ENCODE data around the gene SHISA9.

DNA sequence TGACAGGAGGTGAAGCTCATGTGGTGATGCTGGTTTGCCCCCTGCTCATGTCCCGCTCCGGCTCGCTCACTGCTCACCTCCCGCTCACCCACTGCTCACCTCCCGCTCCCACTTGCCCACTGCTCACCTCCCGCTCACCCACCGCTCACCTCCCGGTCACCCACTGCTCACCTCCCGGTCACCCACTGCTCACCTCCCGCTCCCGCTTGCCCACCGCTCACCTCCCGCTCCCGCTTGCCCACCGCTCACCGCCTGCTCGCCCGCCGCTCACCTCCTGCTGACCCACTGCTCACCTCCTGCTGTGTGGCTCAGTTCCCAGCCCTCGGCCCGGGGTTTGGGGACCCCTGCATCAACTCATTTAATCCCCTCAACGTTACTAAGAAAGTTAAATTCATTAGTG is 39.1 kb upstream of the SHISA9 start:
- TF ChIP-seq, protein P1, sequence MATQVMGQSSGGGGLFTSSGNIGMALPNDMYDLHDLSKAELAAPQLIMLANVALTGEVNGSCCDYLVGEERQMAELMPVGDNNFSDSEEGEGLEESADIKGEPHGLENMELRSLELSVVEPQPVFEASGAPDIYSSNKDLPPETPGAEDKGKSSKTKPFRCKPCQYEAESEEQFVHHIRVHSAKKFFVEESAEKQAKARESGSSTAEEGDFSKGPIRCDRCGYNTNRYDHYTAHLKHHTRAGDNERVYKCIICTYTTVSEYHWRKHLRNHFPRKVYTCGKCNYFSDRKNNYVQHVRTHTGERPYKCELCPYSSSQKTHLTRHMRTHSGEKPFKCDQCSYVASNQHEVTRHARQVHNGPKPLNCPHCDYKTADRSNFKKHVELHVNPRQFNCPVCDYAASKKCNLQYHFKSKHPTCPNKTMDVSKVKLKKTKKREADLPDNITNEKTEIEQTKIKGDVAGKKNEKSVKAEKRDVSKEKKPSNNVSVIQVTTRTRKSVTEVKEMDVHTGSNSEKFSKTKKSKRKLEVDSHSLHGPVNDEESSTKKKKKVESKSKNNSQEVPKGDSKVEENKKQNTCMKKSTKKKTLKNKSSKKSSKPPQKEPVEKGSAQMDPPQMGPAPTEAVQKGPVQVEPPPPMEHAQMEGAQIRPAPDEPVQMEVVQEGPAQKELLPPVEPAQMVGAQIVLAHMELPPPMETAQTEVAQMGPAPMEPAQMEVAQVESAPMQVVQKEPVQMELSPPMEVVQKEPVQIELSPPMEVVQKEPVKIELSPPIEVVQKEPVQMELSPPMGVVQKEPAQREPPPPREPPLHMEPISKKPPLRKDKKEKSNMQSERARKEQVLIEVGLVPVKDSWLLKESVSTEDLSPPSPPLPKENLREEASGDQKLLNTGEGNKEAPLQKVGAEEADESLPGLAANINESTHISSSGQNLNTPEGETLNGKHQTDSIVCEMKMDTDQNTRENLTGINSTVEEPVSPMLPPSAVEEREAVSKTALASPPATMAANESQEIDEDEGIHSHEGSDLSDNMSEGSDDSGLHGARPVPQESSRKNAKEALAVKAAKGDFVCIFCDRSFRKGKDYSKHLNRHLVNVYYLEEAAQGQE (IDR thresholded peaks at IDR 0.05) = no peak
- TF ChIP-seq, protein P2, sequence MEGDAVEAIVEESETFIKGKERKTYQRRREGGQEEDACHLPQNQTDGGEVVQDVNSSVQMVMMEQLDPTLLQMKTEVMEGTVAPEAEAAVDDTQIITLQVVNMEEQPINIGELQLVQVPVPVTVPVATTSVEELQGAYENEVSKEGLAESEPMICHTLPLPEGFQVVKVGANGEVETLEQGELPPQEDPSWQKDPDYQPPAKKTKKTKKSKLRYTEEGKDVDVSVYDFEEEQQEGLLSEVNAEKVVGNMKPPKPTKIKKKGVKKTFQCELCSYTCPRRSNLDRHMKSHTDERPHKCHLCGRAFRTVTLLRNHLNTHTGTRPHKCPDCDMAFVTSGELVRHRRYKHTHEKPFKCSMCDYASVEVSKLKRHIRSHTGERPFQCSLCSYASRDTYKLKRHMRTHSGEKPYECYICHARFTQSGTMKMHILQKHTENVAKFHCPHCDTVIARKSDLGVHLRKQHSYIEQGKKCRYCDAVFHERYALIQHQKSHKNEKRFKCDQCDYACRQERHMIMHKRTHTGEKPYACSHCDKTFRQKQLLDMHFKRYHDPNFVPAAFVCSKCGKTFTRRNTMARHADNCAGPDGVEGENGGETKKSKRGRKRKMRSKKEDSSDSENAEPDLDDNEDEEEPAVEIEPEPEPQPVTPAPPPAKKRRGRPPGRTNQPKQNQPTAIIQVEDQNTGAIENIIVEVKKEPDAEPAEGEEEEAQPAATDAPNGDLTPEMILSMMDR (IDR thresholded peaks at IDR 0.05) = no peak
- no peak for TF ChIP-seq NR3C1 (IDR thresholded peaks at IDR 0.05)
- TF ChIP-seq, protein P3, sequence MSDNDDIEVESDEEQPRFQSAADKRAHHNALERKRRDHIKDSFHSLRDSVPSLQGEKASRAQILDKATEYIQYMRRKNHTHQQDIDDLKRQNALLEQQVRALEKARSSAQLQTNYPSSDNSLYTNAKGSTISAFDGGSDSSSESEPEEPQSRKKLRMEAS (IDR thresholded peaks at IDR 0.05) = no peak
- TF ChIP-seq, protein P4, sequence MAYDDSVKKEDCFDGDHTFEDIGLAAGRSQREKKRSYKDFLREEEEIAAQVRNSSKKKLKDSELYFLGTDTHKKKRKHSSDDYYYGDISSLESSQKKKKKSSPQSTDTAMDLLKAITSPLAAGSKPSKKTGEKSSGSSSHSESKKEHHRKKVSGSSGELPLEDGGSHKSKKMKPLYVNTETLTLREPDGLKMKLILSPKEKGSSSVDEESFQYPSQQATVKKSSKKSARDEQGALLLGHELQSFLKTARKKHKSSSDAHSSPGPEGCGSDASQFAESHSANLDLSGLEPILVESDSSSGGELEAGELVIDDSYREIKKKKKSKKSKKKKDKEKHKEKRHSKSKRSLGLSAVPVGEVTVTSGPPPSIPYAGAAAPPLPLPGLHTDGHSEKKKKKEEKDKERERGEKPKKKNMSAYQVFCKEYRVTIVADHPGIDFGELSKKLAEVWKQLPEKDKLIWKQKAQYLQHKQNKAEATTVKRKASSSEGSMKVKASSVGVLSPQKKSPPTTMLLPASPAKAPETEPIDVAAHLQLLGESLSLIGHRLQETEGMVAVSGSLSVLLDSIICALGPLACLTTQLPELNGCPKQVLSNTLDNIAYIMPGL (CRISPR knock-in tag; IDR thresholded peaks at IDR 0.05; ENCODE audit: borderline replicate concordance) = no peak
- TF ChIP-seq RFX5 (IDR thresholded peaks at IDR 0.05) = no peak
- TF ChIP-seq KDM1A (IDR thresholded peaks at IDR 0.05; ENCODE audit: low read depth) = no peak

Data from A549 (cell line).